Measurements from ENCODE around the gene BACE1. TPM values are rescaled to one million over a fixed set of nuclear protein-coding genes. Genes with fewer than 3 reads are reported as not detected.

Gene BACE1
- total and polyA plus RNA-seq, 2 of the 13 experiments (the other 11 are each of a cell fraction or from before 2014, with no cell fraction given), result 7.5 to 17.9 TPM

- CTCF ChIA-PET (ENCODE audit: low intra/inter-chr PET ratio, low total read pairs), result no interaction called here
- Histone ChIP-seq H3K79me2 (ENCODE audit: insufficient read depth, low read length) (no peaks in the 10 kb centered on the region), H3K4me1 (ENCODE audit: insufficient read depth, low read length) (no peaks in the 10 kb centered on the region), H3K27ac (ENCODE audit: extremely low read length, insufficient read depth, low read length) (no peak overlapping the region), H3K9ac (ENCODE audit: insufficient read depth, low read depth, low read length) (no peak overlapping the region), H3K9me3 (ENCODE audit: low read length) (no peaks in the 10 kb centered on the region), H4K20me1 (ENCODE audit: insufficient read depth, low read length) (no peaks in the 10 kb centered on the region), H3K36me3 (replicated peaks in 1 of 2; ENCODE audit: control insufficient read depth in 1 of 2, insufficient read depth in 2 of 2, low read length in 2 of 2) (peaks cover 8 to 45% of the 10 kb centered on the region in 2 experiments; a peak in 4 of 5 replicates), H3K4me3 (replicated peaks in 1 of 3; ENCODE audit: insufficient read depth in 1 of 3, low read depth in 2 of 3, low read length in 3 of 3) (no peak overlapping the region), H3K4me2 (ENCODE audit: low read depth, low read length) (no peak overlapping the region), H3K27me3 (ENCODE audit: control insufficient read depth in 1 of 2, insufficient read depth in 2 of 2, low read length in 2 of 2) (no peaks in the 10 kb centered on the region), H2AFZ (ENCODE audit: low read length) (no peak overlapping the region)
- in situ Hi-C loops (cut with HindIII; ENCODE audit: extremely low pct_ligation_motif_present, low pct_unique_long_range_greater_than_20kb) (no loop called here), intact Hi-C loops (cut with micrococcal nuclease; ENCODE audit: unreplicated experiment) (no loop called here)
- FAIRE-seq (no peak), DNase-seq (ENCODE audit: low spot score) (no peak), ATAC-seq (no peak)
- no TSS peak for BruUV-seq (replicated peaks)
- TF ChIP-seq MAFG (CRISPR knock-in tag; IDR thresholded peaks at IDR 0.05), result no peak
- POLR2A ChIA-PET, result interaction anchor here (2.1 kb wide), 1 partner anchor 10 kb away, joined by 7 read pairs; no protein-coding TSS in a partner anchor
- WGBS (ENCODE audit: low lambda C conversion rate), result 90% methylated on average over 1 of the region's 1 CpG
Observed at GRCh38 chr11:117289795-117290194, 26.3 kb downstream of the BACE1 start.

DNA sequence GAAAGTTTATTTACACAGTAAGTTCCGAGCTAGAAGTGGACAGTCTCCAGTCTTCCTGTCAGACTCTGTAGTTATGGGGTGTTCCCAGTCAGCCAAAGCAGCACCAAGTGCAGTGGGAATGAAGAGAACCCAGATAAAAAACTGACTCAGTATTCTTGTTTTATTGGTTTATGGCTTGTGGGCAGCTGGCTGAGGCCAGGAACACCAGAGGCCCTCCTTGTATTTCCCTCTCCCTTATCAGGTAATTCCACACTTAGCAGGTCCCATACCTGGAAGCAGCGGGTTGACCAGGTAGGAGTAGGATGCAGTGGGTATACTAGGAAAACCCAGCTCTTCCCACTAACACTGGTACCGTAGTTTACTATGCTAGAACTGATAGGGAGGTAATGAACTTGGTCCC, 28.4 kb downstream of the BACE1 start:
- Histone ChIP-seq H3K27me3 (ENCODE audit: control insufficient read depth in 1 of 2, insufficient read depth in 2 of 2, low read length in 2 of 2) (no peaks in the 10 kb centered on the region), H3K4me2 (ENCODE audit: low read depth, low read length) (no peak overlapping the region), H3K36me3 (replicated peaks in 1 of 2; ENCODE audit: control insufficient read depth in 1 of 2, insufficient read depth in 2 of 2, low read length in 2 of 2) (peaks cover 11 to 47% of the 10 kb centered on the region in 2 experiments), H3K9ac (ENCODE audit: insufficient read depth, low read depth, low read length) (no peak overlapping the region), H3K4me1 (ENCODE audit: insufficient read depth, low read length) (no peaks in the 10 kb centered on the region), H3K27ac (ENCODE audit: extremely low read length, insufficient read depth, low read length) (no peak overlapping the region), H2AFZ (ENCODE audit: low read length) (no peak overlapping the region), H3K79me2 (ENCODE audit: insufficient read depth, low read length) (no peaks in the 10 kb centered on the region), H4K20me1 (ENCODE audit: insufficient read depth, low read length) (no peaks in the 10 kb centered on the region), H3K4me3 (replicated peaks in 1 of 3; ENCODE audit: insufficient read depth in 1 of 3, low read depth in 2 of 3, low read length in 3 of 3) (no peak overlapping the region), H3K9me3 (ENCODE audit: low read length) (no peaks in the 10 kb centered on the region)
- in situ Hi-C loops (cut with HindIII; ENCODE audit: extremely low pct_ligation_motif_present, low pct_unique_long_range_greater_than_20kb) (no loop called here), intact Hi-C loops (cut with micrococcal nuclease; ENCODE audit: unreplicated experiment) (no loop called here)
- POLR2A ChIA-PET, result no interaction called here
- TF ChIP-seq ZNF441 (CRISPR knock-in tag; IDR thresholded peaks at IDR 0.05; ENCODE audit: borderline replicate concordance) (no peak), MLX (CRISPR knock-in tag; IDR thresholded peaks at IDR 0.05) (no peak), SKIL (CRISPR knock-in tag; IDR thresholded peaks at IDR 0.05; ENCODE audit: borderline replicate concordance) (no peak), SNRNP70 (IDR thresholded peaks at IDR 0.05; ENCODE audit: low read depth, low read length) (no peak)
- TF ChIP-seq, protein P1, sequence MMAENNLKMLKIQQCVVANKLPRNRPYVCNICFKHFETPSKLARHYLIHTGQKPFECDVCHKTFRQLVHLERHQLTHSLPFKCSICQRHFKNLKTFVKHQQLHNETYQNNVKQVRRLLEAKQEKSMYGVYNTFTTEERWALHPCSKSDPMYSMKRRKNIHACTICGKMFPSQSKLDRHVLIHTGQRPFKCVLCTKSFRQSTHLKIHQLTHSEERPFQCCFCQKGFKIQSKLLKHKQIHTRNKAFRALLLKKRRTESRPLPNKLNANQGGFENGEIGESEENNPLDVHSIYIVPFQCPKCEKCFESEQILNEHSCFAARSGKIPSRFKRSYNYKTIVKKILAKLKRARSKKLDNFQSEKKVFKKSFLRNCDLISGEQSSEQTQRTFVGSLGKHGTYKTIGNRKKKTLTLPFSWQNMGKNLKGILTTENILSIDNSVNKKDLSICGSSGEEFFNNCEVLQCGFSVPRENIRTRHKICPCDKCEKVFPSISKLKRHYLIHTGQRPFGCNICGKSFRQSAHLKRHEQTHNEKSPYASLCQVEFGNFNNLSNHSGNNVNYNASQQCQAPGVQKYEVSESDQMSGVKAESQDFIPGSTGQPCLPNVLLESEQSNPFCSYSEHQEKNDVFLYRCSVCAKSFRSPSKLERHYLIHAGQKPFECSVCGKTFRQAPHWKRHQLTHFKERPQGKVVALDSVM (CRISPR knock-in tag; IDR thresholded peaks at IDR 0.05), result no peak
- no peak for FAIRE-seq
- ATAC-seq, result no peak
- WGBS (ENCODE audit: low lambda C conversion rate), result 95% methylated on average over 2 of the region's 3 CpGs
- DNase-seq (ENCODE audit: low spot score), result no peak
- BruUV-seq (replicated peaks), result no TSS peak
- CTCF ChIA-PET (ENCODE audit: low intra/inter-chr PET ratio, low total read pairs), result no interaction called here
